Measurements from ENCODE around the gene HRH2. TPM values are rescaled to one million over a fixed set of nuclear protein-coding genes. Genes with fewer than 3 reads are reported as not detected.

The HRH2 gene
- total and polyA plus RNA-seq, 7 experiments from 2014 or later: 5.0 to 26.3 (median 8.0) TPM

GRCh38 chr5:175627005-175627404 is 30.9 kb upstream of the HRH2 start:
- Mint-ChIP-seq H3K4me3 (no peak overlapping the region), H3K36me3 (peaks cover 7 to 17% (median 8%) of the 10 kb centered on the region in 5 donors), H3K9me3 (peaks cover 5 to 31% (median 8%) of the 10 kb centered on the region in 11 donors), H3K4me1 (peaks cover 0 to 2% (median 0%) of the 10 kb centered on the region in 7 donors), H3K27me3 (peaks cover 0 to 5% (median 0%) of the 10 kb centered on the region in 5 donors), H3K27ac (no peak overlapping the region)
- DNase-seq (no peak), ATAC-seq (no peak)
- POLR2A ChIA-PET: no interaction called here
- Histone ChIP-seq H3K4me3 (ENCODE audit: low read length) (no peak overlapping the region), H3K4me1 (ENCODE audit: control insufficient read depth in 2 of 2, insufficient read depth in 2 of 2, low read length in 2 of 2) (no peaks in the 10 kb centered on the region), H3K27ac (ENCODE audit: low read depth, low read length) (no peak overlapping the region), H3K9me3 (ENCODE audit: control insufficient read depth in 2 of 3, low read length in 3 of 3) (peaks cover 0 to 8% (median 0%) of the 10 kb centered on the region in 3 experiments), H3K36me3 (ENCODE audit: control insufficient read depth in 2 of 3, insufficient read depth in 3 of 3, low read length in 3 of 3) (no peaks in the 10 kb centered on the region), H3K27me3 (ENCODE audit: control insufficient read depth in 2 of 2, insufficient read depth in 2 of 2, low read length in 2 of 2) (no peaks in the 10 kb centered on the region)
- intact Hi-C loops (cut with micrococcal nuclease): no loop called here
- CTCF ChIA-PET: no interaction called here

- Mint-ChIP-seq H3K27me3 (peaks cover 0 to 5% (median 0%) of the 10 kb centered on the region in 5 donors), H3K4me3 (no peak overlapping the region), H3K4me1 (peaks cover 0 to 8% (median 0%) of the 10 kb centered on the region in 7 donors), H3K9me3 (peaks cover 5 to 31% (median 8%) of the 10 kb centered on the region in 11 donors), H3K36me3 (peaks cover 7 to 17% (median 8%) of the 10 kb centered on the region in 5 donors), H3K27ac (no peak overlapping the region)
- ATAC-seq (no peak), DNase-seq (no peak)
- intact Hi-C loops (cut with micrococcal nuclease): no loop called here
- Histone ChIP-seq H3K4me1 (ENCODE audit: control insufficient read depth in 2 of 2, insufficient read depth in 2 of 2, low read length in 2 of 2) (no peaks in the 10 kb centered on the region), H3K27me3 (ENCODE audit: control insufficient read depth in 2 of 2, insufficient read depth in 2 of 2, low read length in 2 of 2) (no peaks in the 10 kb centered on the region), H3K36me3 (ENCODE audit: control insufficient read depth in 2 of 3, insufficient read depth in 3 of 3, low read length in 3 of 3) (no peaks in the 10 kb centered on the region), H3K9me3 (ENCODE audit: control insufficient read depth in 2 of 3, low read length in 3 of 3) (peaks cover 0 to 8% (median 0%) of the 10 kb centered on the region in 3 experiments), H3K4me3 (ENCODE audit: low read length) (no peak overlapping the region), H3K27ac (ENCODE audit: low read depth, low read length) (no peak overlapping the region)
- ChIA-PET POLR2A (no interaction called here), CTCF (no interaction called here)
These were observed 30.1 kb upstream of the HRH2 start for GRCh38 chr5:175627739-175628138.

- POLR2A ChIA-PET: no interaction called here
- no peaks in the 10 kb centered on the region for H3K27me3 ChIP-seq (ENCODE audit: control insufficient read depth in 2 of 2, insufficient read depth in 2 of 2, low read length in 2 of 2)
- H3K36me3 Mint-ChIP-seq: peaks cover 7 to 19% (median 8%) of the 10 kb centered on the region in 5 donors
- no peak for ATAC-seq
- no peaks in the 10 kb centered on the region for H3K36me3 ChIP-seq (ENCODE audit: control insufficient read depth in 2 of 3, insufficient read depth in 3 of 3, low read length in 3 of 3)
- peaks cover 0 to 8% (median 0%) of the 10 kb centered on the region in 3 experiments for H3K9me3 ChIP-seq (ENCODE audit: control insufficient read depth in 2 of 3, low read length in 3 of 3)
- intact Hi-C loops (cut with micrococcal nuclease): no loop called here
- H3K27ac ChIP-seq (ENCODE audit: low read depth, low read length): no peak overlapping the region
- H3K4me3 ChIP-seq (ENCODE audit: low read length): no peak overlapping the region
- H3K4me1 Mint-ChIP-seq: peaks cover 0 to 8% (median 4%) of the 10 kb centered on the region in 7 donors
- peaks cover 0 to 5% (median 0%) of the 10 kb centered on the region in 5 donors for H3K27me3 Mint-ChIP-seq
- CTCF ChIA-PET: interaction anchor here (0.6 kb wide), 1 partner anchor 66 kb away, joined by 3 read pairs; no protein-coding TSS in a partner anchor
- H3K4me3 Mint-ChIP-seq: no peak overlapping the region
- no peak overlapping the region for H3K27ac Mint-ChIP-seq
- no peaks in the 10 kb centered on the region for H3K4me1 ChIP-seq (ENCODE audit: control insufficient read depth in 2 of 2, insufficient read depth in 2 of 2, low read length in 2 of 2)
- DNase-seq: no peak
- H3K9me3 Mint-ChIP-seq: peaks cover 5 to 33% (median 11%) of the 10 kb centered on the region in 11 donors
These were observed 29.2 kb upstream of the HRH2 start for GRCh38 chr5:175628668-175629067.

DNA sequence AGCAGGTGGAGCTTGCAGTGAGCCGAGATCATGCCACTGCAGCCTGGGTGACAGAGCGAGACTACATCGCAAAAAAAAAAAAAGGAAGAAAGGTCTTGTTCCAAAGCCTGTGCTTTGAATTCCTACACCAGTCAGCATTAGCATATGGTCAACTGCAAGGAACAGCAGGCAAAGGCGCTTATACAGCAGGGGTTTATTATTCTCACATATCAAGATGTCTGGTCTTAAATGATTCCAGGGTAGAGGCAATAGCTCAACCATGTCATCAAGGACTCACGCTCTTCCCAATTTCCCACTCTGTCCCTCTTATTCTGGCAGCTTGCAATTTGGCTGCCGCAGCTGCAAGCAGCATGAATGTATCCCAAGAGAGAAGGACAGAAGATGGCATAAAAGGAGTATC is 28.6 kb upstream of the HRH2 start:
- Histone ChIP-seq H3K4me1 (ENCODE audit: control insufficient read depth in 2 of 2, insufficient read depth in 2 of 2, low read length in 2 of 2) (no peaks in the 10 kb centered on the region), H3K9me3 (ENCODE audit: control insufficient read depth in 2 of 3, low read length in 3 of 3) (peaks cover 0 to 8% (median 0%) of the 10 kb centered on the region in 3 experiments), H3K27ac (ENCODE audit: low read depth, low read length) (no peak overlapping the region), H3K4me3 (ENCODE audit: low read length) (no peak overlapping the region), H3K27me3 (ENCODE audit: control insufficient read depth in 2 of 2, insufficient read depth in 2 of 2, low read length in 2 of 2) (no peaks in the 10 kb centered on the region), H3K36me3 (ENCODE audit: control insufficient read depth in 2 of 3, insufficient read depth in 3 of 3, low read length in 3 of 3) (no peaks in the 10 kb centered on the region)
- Mint-ChIP-seq H3K27me3 (peaks cover 0 to 5% (median 0%) of the 10 kb centered on the region in 5 donors), H3K4me1 (peaks cover 0 to 8% (median 4%) of the 10 kb centered on the region in 7 donors), H3K9me3 (peaks cover 5 to 34% (median 11%) of the 10 kb centered on the region in 11 donors), H3K36me3 (peaks cover 7 to 19% (median 8%) of the 10 kb centered on the region in 5 donors), H3K27ac (no peak overlapping the region), H3K4me3 (no peak overlapping the region)
- POLR2A ChIA-PET: no interaction called here
- ATAC-seq (no peak), DNase-seq (no peak)
- CTCF ChIA-PET: interaction anchor here (0.6 kb wide), 1 partner anchor 65 kb away, joined by 3 read pairs; no protein-coding TSS in a partner anchor
- intact Hi-C loops (cut with micrococcal nuclease): no loop called here

DNA sequence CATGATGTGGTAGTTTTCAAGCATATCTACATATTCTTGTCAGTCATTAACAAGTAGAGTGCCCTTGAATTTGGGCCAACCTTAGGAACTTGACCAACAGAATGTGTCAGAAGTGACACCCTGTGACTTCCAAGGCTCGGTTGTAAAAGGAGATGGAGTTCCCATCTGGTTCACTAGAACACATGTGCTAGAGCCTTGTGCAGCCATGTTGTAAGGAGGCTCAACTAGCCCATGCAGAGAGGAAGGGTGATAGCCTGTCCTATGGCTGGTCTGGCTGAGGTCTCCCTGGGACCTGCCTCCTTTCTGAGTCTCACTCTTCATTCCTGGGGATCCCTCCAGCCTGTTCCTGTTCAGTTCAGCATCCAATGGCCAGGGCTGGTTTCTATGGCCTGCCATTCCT is 28.1 kb upstream of the HRH2 start:
- Mint-ChIP-seq H3K4me1 (peaks cover 0 to 8% (median 4%) of the 10 kb centered on the region in 7 donors), H3K27me3 (peaks cover 0 to 5% (median 0%) of the 10 kb centered on the region in 5 donors), H3K9me3 (peaks cover 5 to 36% (median 11%) of the 10 kb centered on the region in 11 donors), H3K27ac (no peak overlapping the region), H3K36me3 (peaks cover 7 to 19% (median 8%) of the 10 kb centered on the region in 5 donors), H3K4me3 (no peak overlapping the region)
- POLR2A ChIA-PET: no interaction called here
- Histone ChIP-seq H3K27me3 (ENCODE audit: control insufficient read depth in 2 of 2, insufficient read depth in 2 of 2, low read length in 2 of 2) (no peaks in the 10 kb centered on the region), H3K4me3 (ENCODE audit: low read length) (no peak overlapping the region), H3K36me3 (ENCODE audit: control insufficient read depth in 2 of 3, insufficient read depth in 3 of 3, low read length in 3 of 3) (no peaks in the 10 kb centered on the region), H3K27ac (ENCODE audit: low read depth, low read length) (no peak overlapping the region), H3K4me1 (ENCODE audit: control insufficient read depth in 2 of 2, insufficient read depth in 2 of 2, low read length in 2 of 2) (no peaks in the 10 kb centered on the region), H3K9me3 (ENCODE audit: control insufficient read depth in 2 of 3, low read length in 3 of 3) (peaks cover 0 to 8% (median 0%) of the 10 kb centered on the region in 3 experiments)
- CTCF ChIA-PET: no interaction called here
- no peak for DNase-seq
- no peak for ATAC-seq
- intact Hi-C loops (cut with micrococcal nuclease): no loop called here

- ChIA-PET POLR2A (no interaction called here), CTCF (no interaction called here)
- ATAC-seq (no peak), DNase-seq (no peak)
- no peak overlapping the region for H3K27ac Mint-ChIP-seq
- H3K4me1 Mint-ChIP-seq: peaks cover 17 to 45% (median 31%) of the 10 kb centered on the region in 7 donors
- H3K27me3 Mint-ChIP-seq: peaks cover 0 to 11% (median 0%) of the 10 kb centered on the region in 5 donors
- H3K4me3 ChIP-seq (ENCODE audit: low read length): no peak overlapping the region
- no peak overlapping the region for H3K4me3 Mint-ChIP-seq
- intact Hi-C loops (cut with micrococcal nuclease): no loop called here
- H3K9me3 Mint-ChIP-seq: peaks cover 0 to 8% (median 0%) of the 10 kb centered on the region in 11 donors
- H3K9me3 ChIP-seq (ENCODE audit: control insufficient read depth in 2 of 3, low read length in 3 of 3): no peaks in the 10 kb centered on the region
- no peaks in the 10 kb centered on the region for H3K27me3 ChIP-seq (ENCODE audit: control insufficient read depth in 2 of 2, insufficient read depth in 2 of 2, low read length in 2 of 2)
- H3K4me1 ChIP-seq (ENCODE audit: control insufficient read depth in 2 of 2, insufficient read depth in 2 of 2, low read length in 2 of 2): peaks cover 0 to 22% of the 10 kb centered on the region in 2 donors
- peaks cover 0 to 8% (median 0%) of the 10 kb centered on the region in 5 donors for H3K36me3 Mint-ChIP-seq
- H3K36me3 ChIP-seq (ENCODE audit: control insufficient read depth in 2 of 3, insufficient read depth in 3 of 3, low read length in 3 of 3): no peaks in the 10 kb centered on the region
- H3K27ac ChIP-seq (ENCODE audit: low read depth, low read length): no peak overlapping the region
These were observed 21.9 kb upstream of the HRH2 start for GRCh38 chr5:175635854-175636584.
